ENCODE measurements around the gene MEAF6. TPM values are rescaled to one million over a fixed set of nuclear protein-coding genes. Genes with fewer than 3 reads are reported as not detected.

Gene MEAF6
- total and polyA plus RNA-seq, 2 of the 4 experiments (the other 2 are of a cell fraction), result 36.2 to 40.7 TPM

DNA sequence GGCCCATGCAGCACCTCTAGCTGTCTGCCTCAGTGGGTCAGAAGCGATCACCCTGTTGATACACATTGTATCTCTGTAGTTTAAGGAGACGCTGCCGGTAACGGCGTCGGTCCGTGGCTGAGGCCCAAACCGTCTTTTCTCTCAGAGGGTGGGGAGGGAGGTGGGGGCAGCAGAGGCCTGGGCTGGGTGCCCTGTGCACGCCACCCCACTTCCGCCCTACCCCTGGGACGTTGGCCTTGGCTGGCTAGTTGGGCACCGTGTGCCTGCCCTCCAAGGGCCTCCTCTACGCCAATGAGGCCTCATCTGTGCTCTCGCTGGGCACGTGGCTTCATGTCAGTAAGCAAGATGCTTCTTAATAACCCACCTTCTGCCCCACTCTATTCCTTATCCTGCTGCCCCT lies 30.8 kb downstream of the MEAF6 start:
- H2AK9ac ChIP-seq (replicated peaks; ENCODE audit: low read depth, low read length, poor library complexity), result no peak overlapping the region
- no peak overlapping the region for H2BK120ac ChIP-seq (ENCODE audit: low read depth, low read length)
- H3K14ac ChIP-seq (replicated peaks; ENCODE audit: low read depth, low read length), result no peak overlapping the region
- no peak overlapping the region for H3K4ac ChIP-seq (ENCODE audit: low read depth, low read length)
- TF ChIP-seq RAD21 (IDR thresholded peaks at IDR 0.05; ENCODE audit: low read length) (no peak), SMC3 (IDR thresholded peaks at IDR 0.05; ENCODE audit: low read depth, low read length) (no peak), MXI1 (IDR thresholded peaks at IDR 0.05; ENCODE audit: borderline replicate concordance, low read depth, low read length) (no peak), MAZ (IDR thresholded peaks at IDR 0.05; ENCODE audit: borderline replicate concordance, low read depth, low read length) (no peak), FOS (IDR thresholded peaks at IDR 0.05; ENCODE audit: low read depth, low read length) (no peak), NFE2L2 (IDR thresholded peaks at IDR 0.05; ENCODE audit: low read depth, low read length) (no peak), POLR2A (IDR thresholded peaks at IDR 0.05; ENCODE audit: low read depth, low read length) (no peak; the same call in 1 of the 2 replicates), CHD1 (IDR thresholded peaks at IDR 0.05; ENCODE audit: low read depth, low read length) (no peak)
- TF ChIP-seq, protein P1, sequence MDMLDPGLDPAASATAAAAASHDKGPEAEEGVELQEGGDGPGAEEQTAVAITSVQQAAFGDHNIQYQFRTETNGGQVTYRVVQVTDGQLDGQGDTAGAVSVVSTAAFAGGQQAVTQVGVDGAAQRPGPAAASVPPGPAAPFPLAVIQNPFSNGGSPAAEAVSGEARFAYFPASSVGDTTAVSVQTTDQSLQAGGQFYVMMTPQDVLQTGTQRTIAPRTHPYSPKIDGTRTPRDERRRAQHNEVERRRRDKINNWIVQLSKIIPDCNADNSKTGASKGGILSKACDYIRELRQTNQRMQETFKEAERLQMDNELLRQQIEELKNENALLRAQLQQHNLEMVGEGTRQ (IDR thresholded peaks at IDR 0.05; ENCODE audit: low read depth, low read length), result no peak
- in situ Hi-C loops (cut with MboI; ENCODE audit: low sequenced_read_pairs), result no loop called here
- no peak overlapping the region for H3K23ac ChIP-seq (ENCODE audit: low read depth, low read length)
- BruUV-seq (replicated peaks), result no TSS peak
- H3K9ac ChIP-seq (ENCODE audit: low read depth, low read length), result no peak overlapping the region
- H3K4me3 ChIP-seq (ENCODE audit: insufficient read depth, low read depth, low read length), result no peak overlapping the region
- ChIA-PET POLR2A (ENCODE audit: unreplicated experiment) (no interaction called here), CTCF (no interaction called here)
- DNase-seq (no peak), ATAC-seq (ENCODE audit: low read depth) (no peak)
- no peak overlapping the region for H3K4me2 ChIP-seq (ENCODE audit: low read depth, low read length)
- H3K9me1 ChIP-seq (ENCODE audit: insufficient read depth, low read length), result peaks cover 3% of the 10 kb centered on the region; the same call in 1 of the 2 replicates
- H3K36me3 ChIP-seq (ENCODE audit: control insufficient read depth, insufficient read depth, low read length), result peaks cover 43% of the 10 kb centered on the region
- peaks cover 18 to 33% of the 10 kb centered on the region in 2 experiments; a peak in 3 of 4 replicates for H3K79me1 ChIP-seq (ENCODE audit: low read depth in 1 of 2, low read length in 2 of 2)
- H2AK5ac ChIP-seq (ENCODE audit: low read depth, low read length), result no peak overlapping the region
- no peak overlapping the region for H4K5ac ChIP-seq (ENCODE audit: low read depth, low read length)
- H3K18ac ChIP-seq (ENCODE audit: low read depth, low read length), result no peak overlapping the region
- no peaks in the 10 kb centered on the region for H3K9me3 ChIP-seq (ENCODE audit: control insufficient read depth, insufficient read depth, low read length)
- intact Hi-C loops (cut with micrococcal nuclease), result no loop called here
- no peak overlapping the region for H2BK5ac ChIP-seq (ENCODE audit: low read depth, low read length, poor library complexity, severe bottlenecking)
- H2BK15ac ChIP-seq (ENCODE audit: low read depth, low read length), result no peak overlapping the region
- no peaks in the 10 kb centered on the region for H3K27me3 ChIP-seq (ENCODE audit: control insufficient read depth, insufficient read depth, low read length)
- no peak overlapping the region for H2AFZ ChIP-seq (replicated peaks; ENCODE audit: low read length, poor library complexity)
- H4K20me1 ChIP-seq (ENCODE audit: insufficient read depth, low read length), result peaks cover 8% of the 10 kb centered on the region; the same call in 1 of the 2 replicates
- H3K4me1 ChIP-seq (ENCODE audit: control insufficient read depth, insufficient read depth, low read length), result peaks cover 34% of the 10 kb centered on the region
- 100% methylated on average over 2 of the region's 15 CpGs; no CpG with 5 or more reads in 1 of the 2 experiments for WGBS, 2 experiments (ENCODE audit: extremely low coverage in 2 of 2, insufficient read length in 1 of 2)
- no peak overlapping the region for H2BK20ac ChIP-seq (ENCODE audit: low read depth, low read length)
- H3K56ac ChIP-seq (ENCODE audit: extremely low read depth, insufficient read depth, low read length), result no peak overlapping the region
- H4K8ac ChIP-seq (ENCODE audit: low read depth in 2 of 2, low read length in 2 of 2), result no peak overlapping the region
- dilution Hi-C loops (cut with HindIII; ENCODE audit: low sequenced_read_pairs, unreplicated experiment), result no loop called here
- H4K91ac ChIP-seq (ENCODE audit: insufficient read depth, low read depth, low read length), result no peak overlapping the region
- no peak overlapping the region for H3K27ac ChIP-seq (ENCODE audit: insufficient read depth, low read length)
